A673 (cell line): ENCODE measurements around the gene ERH. TPM values are rescaled to one million over a fixed set of nuclear protein-coding genes. Genes with fewer than 3 reads are reported as not detected.

Experiments used
- BruUV-seq: library from RNA; stranded (reverse); fragments of 400-500 nt; replicated peaks from 2 replicates; lab custom pipeline; 2021; lab: Mats Ljungman, UMichigan
- CTCF ChIA-PET: fragments of 300-600 bp; sonication (Branson Sonifier 250); formaldehyde crosslinking; loops from one replicate; lab custom pipeline; 2022; ENCODE audit warnings: antibody characterized with exemption; lab: Charles Lee
- POLR2A ChIA-PET: fragments of 300-600 bp; sonication (Branson Sonifier 250); formaldehyde crosslinking; loops from one replicate; lab custom pipeline; 2022; ENCODE audit warnings: antibody characterized with exemption; ENCODE audit not compliant: low non-redundant PET; lab: Charles Lee
- DNase-seq: peaks from one replicate; pipeline ENCODE4 v3.0.0-alpha.2; 2015; ENCODE audit warnings: low spot score
- H3K27ac ChIP-seq: fragments of 200-600 bp; sonication (generic); 2 replicates; pipeline ENCODE4 v1.5.1; 2016; ENCODE audit warnings: mixed run types, low read depth, mild to moderate bottlenecking, mixed read lengths, antibody characterized with exemption, low read length; ENCODE audit not compliant: poor library complexity, severe bottlenecking
- H3K27me3 ChIP-seq: fragments of 200-600 bp; sonication (generic); replicated peaks from 2 replicates; pipeline ENCODE4 v1.6.1; 2017; ENCODE audit warnings: mixed run types, low read depth, mild to moderate bottlenecking, mixed read lengths, antibody characterized with exemption, low read length; ENCODE audit not compliant: insufficient read depth, poor library complexity
- H3K36me3 ChIP-seq: fragments of 200-600 bp; sonication (generic); 2 replicates; pipeline ENCODE4 v1.6.1; 2016; ENCODE audit warnings: mixed run types, mild to moderate bottlenecking, mixed read lengths, antibody characterized with exemption, low read length; ENCODE audit not compliant: insufficient read depth, poor library complexity, severe bottlenecking
- H3K4me1 ChIP-seq: fragments of 200-600 bp; sonication (generic); 2 replicates; pipeline ENCODE4 v1.6.1; 2017; ENCODE audit warnings: mixed run types, mild to moderate bottlenecking, mixed read lengths, antibody characterized with exemption, low read length; ENCODE audit not compliant: insufficient read depth, poor library complexity, severe bottlenecking
- H3K4me3 ChIP-seq: fragments of 200-600 bp; sonication (generic); 2 replicates; pipeline ENCODE4 v1.5.1; 2016; ENCODE audit warnings: low read depth, mixed run types, mild to moderate bottlenecking, mixed read lengths, low read length; ENCODE audit not compliant: poor library complexity, severe bottlenecking
- H3K9me3 ChIP-seq: fragments of 200-600 bp; sonication (generic); 2 replicates; pipeline ENCODE4 v1.6.1; 2016; ENCODE audit warnings: mixed run types, low read depth, mild to moderate bottlenecking, mixed read lengths, antibody characterized with exemption, low read length; ENCODE audit not compliant: poor library complexity, severe bottlenecking
- EZH2 ChIP-seq: fragments of 200-600 bp; sonication (generic); IDR thresholded peaks from 2 replicates; pipeline ENCODE4 v1.6.1; 2017; ENCODE audit warnings: borderline replicate concordance, low read depth, mild to moderate bottlenecking, mixed read lengths, antibody characterized with exemption, low read length; ENCODE audit not compliant: poor library complexity, severe bottlenecking
- intact Hi-C: fragments of 100-400 bp; cut with micrococcal nuclease; formaldehyde crosslinking; loops from one replicate; pipeline ENCODE4 v1.10.0; 2022; ENCODE audit not compliant: unreplicated experiment
- total RNA-seq: library from RNA; stranded (reverse); gene quantifications from 2 replicates; pipeline ENCODE4 v1.2.3, GENCODE V29; 2021
- TF ChIP-seq, protein P1 (sequence below): fragments of 300-800, 200-600 bp; sonication (generic); conservative IDR thresholded peaks from 2 replicates; pipeline ENCODE4 v1.5.1; 2017; ENCODE audit warnings: low read depth, mild to moderate bottlenecking, antibody characterized with exemption, low read length, moderate library complexity, mixed read lengths

ERH gene
- total RNA-seq, 1 experiment from 2014 or later = 472 TPM

DNA sequence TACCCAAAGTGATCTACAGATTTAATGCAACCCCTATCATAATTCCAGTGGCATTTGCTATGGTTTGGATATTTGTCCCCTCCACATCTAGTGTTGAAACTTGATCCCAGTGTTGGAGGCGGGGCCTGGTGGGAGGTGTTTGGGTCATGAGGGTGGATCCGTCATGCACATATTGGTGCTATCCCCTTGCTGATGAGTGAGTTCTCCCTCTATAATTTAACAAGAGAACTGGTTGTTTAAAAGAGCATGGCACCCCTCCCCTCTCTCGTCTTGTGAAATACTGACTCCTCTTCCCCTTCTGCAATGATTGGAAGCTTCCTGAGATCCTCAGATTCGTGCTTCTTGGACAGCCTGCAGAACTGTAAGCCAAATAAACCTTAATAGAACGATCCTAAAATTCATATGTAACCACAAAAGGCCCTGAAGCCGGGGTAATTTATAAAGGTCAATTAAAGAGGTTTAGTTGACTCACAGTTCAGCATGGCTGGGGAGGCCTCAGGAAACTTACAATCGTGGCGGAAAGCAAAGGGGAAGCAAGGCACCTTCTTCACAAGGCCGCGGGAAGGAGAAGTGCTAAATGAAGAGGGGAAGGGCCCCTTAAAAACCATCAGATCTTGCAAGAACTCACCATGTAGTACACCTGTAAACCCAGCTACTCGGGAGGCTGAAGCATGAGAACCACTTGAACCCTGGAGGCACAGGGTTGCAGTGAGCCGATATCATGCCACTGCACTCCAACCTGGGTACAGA lies 41.6 kb upstream of the ERH start:
- intact Hi-C loops = no loop called here
- Histone ChIP-seq H3K4me1 (peaks cover 10% of the 10 kb centered on the region), H3K36me3 (no peaks in the 10 kb centered on the region), H3K9me3 (no peaks in the 10 kb centered on the region), H3K4me3 (no peak overlapping the region), H3K27me3 (no peaks in the 10 kb centered on the region), H3K27ac (no peak overlapping the region)
- BruUV-seq = no TSS peak
- ChIA-PET CTCF (no interaction called here), POLR2A (no interaction called here)
- TF ChIP-seq, protein P1, sequence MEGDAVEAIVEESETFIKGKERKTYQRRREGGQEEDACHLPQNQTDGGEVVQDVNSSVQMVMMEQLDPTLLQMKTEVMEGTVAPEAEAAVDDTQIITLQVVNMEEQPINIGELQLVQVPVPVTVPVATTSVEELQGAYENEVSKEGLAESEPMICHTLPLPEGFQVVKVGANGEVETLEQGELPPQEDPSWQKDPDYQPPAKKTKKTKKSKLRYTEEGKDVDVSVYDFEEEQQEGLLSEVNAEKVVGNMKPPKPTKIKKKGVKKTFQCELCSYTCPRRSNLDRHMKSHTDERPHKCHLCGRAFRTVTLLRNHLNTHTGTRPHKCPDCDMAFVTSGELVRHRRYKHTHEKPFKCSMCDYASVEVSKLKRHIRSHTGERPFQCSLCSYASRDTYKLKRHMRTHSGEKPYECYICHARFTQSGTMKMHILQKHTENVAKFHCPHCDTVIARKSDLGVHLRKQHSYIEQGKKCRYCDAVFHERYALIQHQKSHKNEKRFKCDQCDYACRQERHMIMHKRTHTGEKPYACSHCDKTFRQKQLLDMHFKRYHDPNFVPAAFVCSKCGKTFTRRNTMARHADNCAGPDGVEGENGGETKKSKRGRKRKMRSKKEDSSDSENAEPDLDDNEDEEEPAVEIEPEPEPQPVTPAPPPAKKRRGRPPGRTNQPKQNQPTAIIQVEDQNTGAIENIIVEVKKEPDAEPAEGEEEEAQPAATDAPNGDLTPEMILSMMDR = no peak
- no peak for TF ChIP-seq EZH2
- DNase-seq = peak; percentile 55

GRCh38 chr14:69432364-69432763 lies 34.3 kb upstream of the ERH start:
- no peaks in the 10 kb centered on the region for H3K4me1 ChIP-seq
- intact Hi-C loops = no loop called here
- H3K4me3 ChIP-seq = no peak overlapping the region
- DNase-seq = no peak
- H3K27ac ChIP-seq = no peak overlapping the region
- ChIA-PET CTCF (no interaction called here), POLR2A (no interaction called here)
- TF ChIP-seq, protein P1 = no peak
- TF ChIP-seq EZH2 = no peak
- H3K27me3 ChIP-seq = no peaks in the 10 kb centered on the region
- no peaks in the 10 kb centered on the region for H3K9me3 ChIP-seq
- BruUV-seq = no TSS peak
- H3K36me3 ChIP-seq = no peaks in the 10 kb centered on the region

DNA sequence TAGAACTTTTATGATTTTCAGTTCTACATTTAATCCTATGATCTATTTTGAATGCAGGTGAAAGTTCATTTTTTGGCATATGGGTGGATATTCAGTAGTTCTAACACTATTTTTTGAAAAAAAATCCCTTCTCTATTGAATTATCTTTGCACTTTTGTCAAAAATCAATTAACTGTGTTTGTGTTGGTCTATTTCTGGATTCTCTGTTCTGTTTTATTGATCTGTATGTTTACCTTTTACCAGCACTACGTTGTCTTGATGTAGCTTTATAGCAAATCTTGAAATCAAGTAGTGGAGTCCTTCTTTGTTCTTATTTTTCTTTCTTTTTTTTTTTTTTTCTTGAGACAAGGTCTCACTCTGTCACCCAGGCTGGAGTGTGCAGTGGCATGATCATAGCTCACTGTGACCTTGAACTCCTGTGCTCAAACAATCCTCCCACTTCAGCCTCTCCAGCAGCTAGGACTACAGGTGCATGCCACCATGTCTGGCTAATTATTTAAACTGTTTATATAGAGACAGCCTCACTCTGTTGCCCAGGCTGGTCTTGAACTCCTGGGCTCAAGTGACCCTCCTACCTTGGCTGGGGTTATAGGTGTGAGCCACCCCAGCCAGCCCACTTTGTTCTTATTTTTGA lies 32.3 kb upstream of the ERH start:
- H3K27me3 ChIP-seq = no peaks in the 10 kb centered on the region
- no peak for DNase-seq
- peaks cover 10% of the 10 kb centered on the region for H3K36me3 ChIP-seq
- no peaks in the 10 kb centered on the region for H3K9me3 ChIP-seq
- CTCF ChIA-PET = interaction anchor here (0.6 kb wide), 1 partner anchor 84 kb away, joined by 6 read pairs; no protein-coding TSS in a partner anchor
- H3K4me3 ChIP-seq = no peak overlapping the region
- H3K4me1 ChIP-seq = no peaks in the 10 kb centered on the region
- no peak for TF ChIP-seq EZH2
- TF ChIP-seq, protein P1 = no peak
- POLR2A ChIA-PET = no interaction called here
- H3K27ac ChIP-seq = no peak overlapping the region
- intact Hi-C loops = no loop called here
- BruUV-seq = no TSS peak
